ENCODE results near the gene DYDC1. TPM values are rescaled to one million over a fixed set of nuclear protein-coding genes. Genes with fewer than 3 reads are reported as not detected.
"Not testable (repeated sequence)": the region's sequence is repeated elsewhere in the genome, so short reads cannot be mapped to it uniquely, and the experiment has no call there.

Gene DYDC1
- total RNA-seq, 3 donors from 2014 or later: not detected

DNA sequence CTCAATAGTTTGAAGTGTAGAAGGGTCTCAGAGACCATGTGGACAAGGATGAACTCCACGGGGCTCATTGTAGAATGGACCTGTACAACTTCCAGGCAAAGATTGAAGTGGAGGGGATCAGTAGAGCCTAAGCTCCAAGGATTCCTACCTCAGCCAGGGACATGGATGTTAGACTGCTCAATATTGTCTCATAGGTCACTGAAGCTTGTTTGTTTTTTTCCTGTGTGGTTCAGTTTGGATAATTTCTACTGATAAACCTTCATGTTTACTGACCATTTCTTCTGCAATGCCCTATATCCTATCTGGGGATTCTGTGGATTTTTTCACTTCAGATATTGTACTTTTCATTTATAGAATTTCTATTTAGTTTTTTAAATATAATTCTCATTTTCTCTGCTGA, 9.0 kb upstream of the DYDC1 start:
- TF ChIP-seq POLR2AphosphoS5 (IDR thresholded peaks at IDR 0.05) (no peak), POLR2A (IDR thresholded peaks at IDR 0.05) (no peak)
- TF ChIP-seq, protein P1, sequence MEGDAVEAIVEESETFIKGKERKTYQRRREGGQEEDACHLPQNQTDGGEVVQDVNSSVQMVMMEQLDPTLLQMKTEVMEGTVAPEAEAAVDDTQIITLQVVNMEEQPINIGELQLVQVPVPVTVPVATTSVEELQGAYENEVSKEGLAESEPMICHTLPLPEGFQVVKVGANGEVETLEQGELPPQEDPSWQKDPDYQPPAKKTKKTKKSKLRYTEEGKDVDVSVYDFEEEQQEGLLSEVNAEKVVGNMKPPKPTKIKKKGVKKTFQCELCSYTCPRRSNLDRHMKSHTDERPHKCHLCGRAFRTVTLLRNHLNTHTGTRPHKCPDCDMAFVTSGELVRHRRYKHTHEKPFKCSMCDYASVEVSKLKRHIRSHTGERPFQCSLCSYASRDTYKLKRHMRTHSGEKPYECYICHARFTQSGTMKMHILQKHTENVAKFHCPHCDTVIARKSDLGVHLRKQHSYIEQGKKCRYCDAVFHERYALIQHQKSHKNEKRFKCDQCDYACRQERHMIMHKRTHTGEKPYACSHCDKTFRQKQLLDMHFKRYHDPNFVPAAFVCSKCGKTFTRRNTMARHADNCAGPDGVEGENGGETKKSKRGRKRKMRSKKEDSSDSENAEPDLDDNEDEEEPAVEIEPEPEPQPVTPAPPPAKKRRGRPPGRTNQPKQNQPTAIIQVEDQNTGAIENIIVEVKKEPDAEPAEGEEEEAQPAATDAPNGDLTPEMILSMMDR (IDR thresholded peaks at IDR 0.05): no peak
- no peak for DNase-seq (ENCODE audit: low spot score in 2 of 2)

DNA sequence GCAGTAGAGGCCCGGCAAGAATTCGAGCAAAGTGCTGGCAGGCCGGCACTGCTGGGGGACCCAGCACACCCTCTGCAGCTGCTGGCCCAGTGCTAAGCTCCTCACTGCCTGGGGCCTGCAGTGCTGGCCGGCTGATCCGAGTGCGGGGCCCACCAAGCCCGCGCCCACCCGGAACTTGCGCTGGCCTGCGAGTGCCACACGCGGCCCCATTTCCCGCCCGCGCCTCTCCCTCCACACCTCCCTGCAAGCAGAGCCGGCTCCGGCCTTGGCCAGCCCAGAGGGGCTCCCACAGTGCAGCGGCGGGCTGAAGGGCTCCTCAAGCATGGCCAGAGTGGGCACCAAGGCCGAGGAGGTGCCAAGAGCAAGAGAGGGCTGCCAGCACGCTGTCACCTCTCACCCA, 3.1 kb upstream of the DYDC1 start:
- H3K4me1 ChIP-seq: no peaks in the 10 kb centered on the region
- no peak for DNase-seq (ENCODE audit: low spot score in 2 of 2)
- H3K27me3 ChIP-seq: no peaks in the 10 kb centered on the region
- H3K4me3 ChIP-seq: no peak overlapping the region
- peaks cover 0 to 5% of the 10 kb centered on the region in 2 donors for H3K9me3 ChIP-seq
- TF ChIP-seq POLR2A (IDR thresholded peaks at IDR 0.05) (no peak), POLR2AphosphoS5 (IDR thresholded peaks at IDR 0.05) (no peak)
- TF ChIP-seq, protein P1 (IDR thresholded peaks at IDR 0.05): no peak
- no peak overlapping the region for H3K27ac ChIP-seq
- intact Hi-C loops (cut with DNase I; ENCODE audit: low total_unique reads): no loop called here
- H3K36me3 ChIP-seq: no peaks in the 10 kb centered on the region

More for the DNA sequence above, 9.0 kb upstream of the DYDC1 start:
- Histone ChIP-seq H3K27me3 (no peaks in the 10 kb centered on the region), H3K4me3 (no peak overlapping the region), H3K4me1 (no peaks in the 10 kb centered on the region), H3K36me3 (no peaks in the 10 kb centered on the region), H3K27ac (no peak overlapping the region), H3K9me3 (peaks cover 11 to 14% of the 10 kb centered on the region in 2 donors)
- intact Hi-C loops (cut with DNase I; ENCODE audit: low total_unique reads): no loop called here

DNA sequence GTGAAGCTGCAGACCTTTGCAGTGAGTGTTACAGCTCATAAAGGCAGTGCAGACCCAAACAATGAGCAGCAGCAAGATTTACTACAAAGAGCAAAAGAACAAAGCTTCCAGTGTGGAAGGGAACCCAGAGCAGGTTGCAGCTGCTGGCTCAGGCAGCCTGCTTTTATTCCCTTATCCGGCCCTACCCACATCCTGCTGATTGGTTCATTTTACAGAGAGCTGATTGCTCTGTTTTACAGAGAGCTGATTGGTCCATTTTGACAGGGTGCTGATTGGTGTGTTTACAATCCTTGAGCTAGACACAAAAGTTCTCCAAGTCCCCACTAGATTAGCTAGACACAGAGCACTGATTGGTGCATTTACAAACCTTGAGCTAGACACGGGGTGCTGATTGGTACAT, 2.4 kb upstream of the DYDC1 start:
- not testable (repeated sequence) for DNase-seq (ENCODE audit: low spot score in 2 of 2)

DNA sequence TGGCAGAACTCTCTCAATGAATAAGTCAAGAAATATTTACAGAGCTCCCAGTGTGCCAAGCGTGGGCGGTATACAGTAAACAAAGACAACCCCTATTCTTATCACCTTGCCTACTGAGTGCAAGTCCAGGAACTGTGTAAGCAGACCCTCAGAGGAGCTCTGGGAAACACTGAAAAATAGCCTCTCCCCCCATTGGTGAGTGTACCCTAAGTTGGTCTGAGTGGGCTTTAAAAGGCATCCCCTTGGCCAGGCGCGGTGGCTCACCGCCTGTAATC, 1.2 kb upstream of the DYDC1 start:
- Histone ChIP-seq H3K27ac (no peak overlapping the region), H3K4me3 (no peak overlapping the region), H3K4me1 (no peaks in the 10 kb centered on the region), H3K27me3 (no peaks in the 10 kb centered on the region), H3K9me3 (peaks cover 0 to 5% of the 10 kb centered on the region in 2 donors), H3K36me3 (no peaks in the 10 kb centered on the region)
- no peak for DNase-seq (ENCODE audit: low spot score in 2 of 2)
- intact Hi-C loops (cut with DNase I; ENCODE audit: low total_unique reads): no loop called here
- TF ChIP-seq, protein P1 (IDR thresholded peaks at IDR 0.05): no peak
- TF ChIP-seq POLR2A (IDR thresholded peaks at IDR 0.05): no peak
- no peak for TF ChIP-seq POLR2AphosphoS5 (IDR thresholded peaks at IDR 0.05)

More for the DNA sequence above, 2.4 kb upstream of the DYDC1 start:
- H3K36me3 ChIP-seq; H3K4me1 ChIP-seq; intact Hi-C loops (cut with DNase I; ENCODE audit: low total_unique reads); H3K27me3 ChIP-seq; H3K27ac ChIP-seq; H3K9me3 ChIP-seq; H3K4me3 ChIP-seq: not testable (repeated sequence)

DNA sequence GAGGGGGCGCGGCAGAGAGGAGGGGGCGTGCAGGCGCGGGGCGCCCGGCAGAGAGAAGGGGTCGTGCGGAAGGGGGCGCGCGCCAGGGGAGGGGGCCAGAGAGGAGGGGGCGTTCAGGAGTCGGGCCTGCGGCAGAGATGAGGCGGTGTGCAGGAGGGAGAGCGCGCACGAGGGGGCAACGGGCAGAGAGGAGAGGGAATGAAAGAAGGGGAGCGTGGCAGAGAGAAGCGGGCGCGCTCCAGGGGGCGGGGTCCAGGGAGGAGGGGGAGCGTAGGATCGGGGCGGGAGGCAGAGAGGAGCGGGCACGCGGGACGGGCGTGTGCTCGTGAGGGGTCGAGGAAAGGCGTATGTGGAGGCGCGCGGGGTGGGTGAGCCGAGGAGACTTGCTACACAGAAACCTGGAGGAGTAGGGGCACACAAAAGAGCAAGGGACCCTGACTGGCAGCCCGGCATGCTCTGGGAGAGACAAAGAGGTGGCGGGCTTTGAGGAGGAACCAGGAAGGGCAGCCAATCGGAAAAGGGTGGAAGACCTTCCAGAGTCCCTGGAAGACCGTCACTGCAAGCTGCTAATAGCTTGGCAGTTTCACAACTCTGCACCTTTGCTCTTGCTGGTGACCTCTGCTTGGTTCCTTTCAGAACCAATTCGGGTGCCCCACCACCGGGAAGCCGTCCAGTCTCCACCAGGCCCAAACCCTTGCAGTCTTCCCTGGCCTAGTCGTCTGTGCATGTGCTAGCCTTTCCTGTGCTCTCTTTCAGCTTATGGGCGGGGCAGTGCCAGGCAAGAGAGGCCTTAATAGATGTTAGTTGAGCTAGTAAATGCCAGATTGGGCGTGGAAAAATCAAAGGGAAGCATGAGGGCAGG, 665 bp upstream of the DYDC1 start:
- Histone ChIP-seq H3K9me3 (peaks cover 0 to 5% of the 10 kb centered on the region in 2 donors), H3K27me3 (no peaks in the 10 kb centered on the region), H3K4me3 (peak overlapping the region; percentile 34 to 69 (median 51)), H3K4me1 (no peaks in the 10 kb centered on the region), H3K36me3 (no peaks in the 10 kb centered on the region), H3K27ac (no peak overlapping the region)
- no peak for TF ChIP-seq POLR2AphosphoS5 (IDR thresholded peaks at IDR 0.05)
- TF ChIP-seq POLR2A (IDR thresholded peaks at IDR 0.05): no peak
- TF ChIP-seq, protein P1 (IDR thresholded peaks at IDR 0.05): no peak
- intact Hi-C loops (cut with DNase I; ENCODE audit: low total_unique reads): no loop called here
- DNase-seq (ENCODE audit: low spot score in 2 of 2): no peak

All from breast epithelium (tissue), 4 donors.